Bone marrow (tissue), 2 donors: ENCODE data around the gene KRT86.
"Not testable (repeated sequence)": the region's sequence is repeated elsewhere in the genome, so short reads cannot be mapped to it uniquely, and the experiment has no call there.

Experiments used
- DNase-seq, 2 donors: peaks; one replicate each; lab custom pipeline; 2025; lab: John Stamatoyannopoulos, UW

KRT86 gene

GRCh38 chr12:52251367-52252051 is 22.9 kb upstream of the KRT86 start:
- DNase-seq = peak in 1 of 2 donors; percentile 67

GRCh38 chr12:52252175-52252615 is 22.2 kb upstream of the KRT86 start:
- DNase-seq = not testable (repeated sequence)

- no peak for DNase-seq
Measured at GRCh38 chr12:52252728-52253343, 21.6 kb upstream of the KRT86 start.

- DNase-seq = no peak
Measured at GRCh38 chr12:52253391-52254179, 20.9 kb upstream of the KRT86 start.

GRCh38 chr12:52254180-52254964 is 20.1 kb upstream of the KRT86 start:
- DNase-seq = no peak

GRCh38 chr12:52254965-52255751 is 19.3 kb upstream of the KRT86 start:
- no peak for DNase-seq

- DNase-seq = no peak
Measured at GRCh38 chr12:52255926-52256583, 18.4 kb upstream of the KRT86 start.

GRCh38 chr12:52256584-52256935 is 17.9 kb upstream of the KRT86 start:
- DNase-seq = no peak

- DNase-seq = no peak
Measured at GRCh38 chr12:52257074-52257551, 17.3 kb upstream of the KRT86 start.

- DNase-seq = not testable (repeated sequence)
Measured at GRCh38 chr12:52257922-52258321, 16.5 kb upstream of the KRT86 start.

GRCh38 chr12:52258335-52258901 is 16.0 kb upstream of the KRT86 start:
- no peak for DNase-seq

GRCh38 chr12:52259657-52260243 is 14.7 kb upstream of the KRT86 start:
- peak in 1 of 2 donors; percentile 12 for DNase-seq

- DNase-seq = peak in 1 of 2 donors; percentile 72
Measured at GRCh38 chr12:52260361-52261207, 13.9 kb upstream of the KRT86 start.

- DNase-seq = no peak
Measured at GRCh38 chr12:52261208-52261484, 13.3 kb upstream of the KRT86 start.

- DNase-seq = no peak
Measured at GRCh38 chr12:52262286-52262685, 12.2 kb upstream of the KRT86 start.

GRCh38 chr12:52263761-52264434 is 10.5 kb upstream of the KRT86 start:
- DNase-seq = no peak

GRCh38 chr12:52264435-52264825 is 10.0 kb upstream of the KRT86 start:
- DNase-seq = no peak

GRCh38 chr12:52266514-52266913 is 7.9 kb upstream of the KRT86 start:
- DNase-seq = no peak

- no peak for DNase-seq
Measured at GRCh38 chr12:52267266-52267665, 7.2 kb upstream of the KRT86 start.
